ENCODE measurements around the gene DDX49.
A peak's percentile ranks its signal among the peaks of the same experiment; 100 is the strongest.

The DDX49 gene

DNA sequence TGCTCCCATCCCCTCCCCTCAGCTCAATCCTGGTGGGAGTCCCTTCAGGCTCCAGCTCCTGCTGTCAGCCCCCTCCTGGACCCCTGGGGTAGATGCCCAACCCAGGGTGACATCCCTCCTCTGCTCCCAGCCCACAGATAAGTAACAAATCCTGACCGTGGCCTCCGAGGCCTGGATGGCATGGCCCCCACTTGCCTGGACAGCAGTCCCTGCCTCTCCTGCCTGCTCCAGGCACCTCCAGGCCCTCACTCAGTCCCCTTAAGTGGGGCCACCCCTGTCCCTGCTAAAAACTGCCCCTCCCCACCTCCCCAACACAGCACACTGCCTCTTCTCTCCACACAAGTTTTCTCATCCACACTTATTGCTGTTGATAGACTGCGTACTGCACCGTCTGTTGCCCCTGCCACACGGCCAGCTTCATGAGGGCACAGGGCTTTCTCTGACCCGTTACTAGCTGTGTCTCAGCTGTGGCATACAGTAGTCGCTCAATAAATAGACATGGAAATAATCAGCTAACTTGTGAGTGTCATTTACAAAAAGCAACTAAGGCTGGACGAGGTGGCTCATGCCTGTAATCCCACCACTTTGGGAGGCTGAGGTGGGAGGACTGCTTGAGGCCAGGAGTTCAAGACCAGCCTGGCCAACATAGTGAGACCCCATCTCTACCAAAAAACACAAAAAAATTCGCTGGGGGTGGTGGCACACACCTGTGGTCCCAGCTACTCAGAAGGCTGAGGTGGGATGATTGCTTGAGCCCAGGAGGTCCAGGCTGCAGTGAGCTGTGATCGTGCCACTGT, 29.4 kb upstream of the DDX49 start:
- TF ChIP-seq, protein P1, sequence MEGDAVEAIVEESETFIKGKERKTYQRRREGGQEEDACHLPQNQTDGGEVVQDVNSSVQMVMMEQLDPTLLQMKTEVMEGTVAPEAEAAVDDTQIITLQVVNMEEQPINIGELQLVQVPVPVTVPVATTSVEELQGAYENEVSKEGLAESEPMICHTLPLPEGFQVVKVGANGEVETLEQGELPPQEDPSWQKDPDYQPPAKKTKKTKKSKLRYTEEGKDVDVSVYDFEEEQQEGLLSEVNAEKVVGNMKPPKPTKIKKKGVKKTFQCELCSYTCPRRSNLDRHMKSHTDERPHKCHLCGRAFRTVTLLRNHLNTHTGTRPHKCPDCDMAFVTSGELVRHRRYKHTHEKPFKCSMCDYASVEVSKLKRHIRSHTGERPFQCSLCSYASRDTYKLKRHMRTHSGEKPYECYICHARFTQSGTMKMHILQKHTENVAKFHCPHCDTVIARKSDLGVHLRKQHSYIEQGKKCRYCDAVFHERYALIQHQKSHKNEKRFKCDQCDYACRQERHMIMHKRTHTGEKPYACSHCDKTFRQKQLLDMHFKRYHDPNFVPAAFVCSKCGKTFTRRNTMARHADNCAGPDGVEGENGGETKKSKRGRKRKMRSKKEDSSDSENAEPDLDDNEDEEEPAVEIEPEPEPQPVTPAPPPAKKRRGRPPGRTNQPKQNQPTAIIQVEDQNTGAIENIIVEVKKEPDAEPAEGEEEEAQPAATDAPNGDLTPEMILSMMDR (conservative IDR thresholded peaks at IDR 0.05; ENCODE audit: low read depth, low read length) = no peak
- no peak for DNase-seq (ENCODE audit: low read depth)
- H3K4me3 ChIP-seq (ENCODE audit: low read depth, low read length) = no peak overlapping the region

DNA sequence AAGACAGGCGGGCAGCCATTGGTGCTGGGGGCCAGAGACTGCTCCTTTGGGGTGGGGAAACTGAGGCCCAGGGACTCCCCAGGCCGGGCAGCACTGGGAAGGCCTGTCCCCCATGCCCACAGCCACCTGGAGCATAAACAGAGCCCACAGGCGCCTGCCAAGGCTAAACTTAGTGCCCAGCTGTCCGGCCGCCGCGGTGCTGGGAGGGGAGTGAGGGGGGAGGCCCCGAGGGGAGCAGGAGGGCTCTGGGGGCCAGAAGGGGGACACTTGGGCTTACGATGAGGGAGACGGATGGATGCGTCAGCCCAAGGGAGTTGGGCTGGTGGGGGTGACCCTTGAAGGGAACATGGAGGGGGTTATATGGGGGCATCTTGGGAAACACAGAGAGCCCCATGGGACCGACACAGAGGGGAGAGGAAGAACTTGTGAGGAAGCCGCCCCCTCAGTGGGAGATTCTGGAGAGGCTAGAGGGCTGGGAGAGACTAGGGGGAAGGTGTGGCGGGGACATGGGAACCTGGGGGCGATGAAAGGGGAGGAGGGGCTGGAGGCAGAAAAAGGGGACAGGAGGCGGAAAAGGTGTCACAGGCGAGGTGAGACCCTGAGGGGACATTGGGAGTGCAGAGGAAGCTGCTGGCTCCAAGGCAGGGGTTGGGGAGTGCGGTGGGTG, 25.8 kb upstream of the DDX49 start:
- H3K4me3 ChIP-seq (ENCODE audit: low read depth, low read length) = no peak overlapping the region
- TF ChIP-seq, protein P1 (conservative IDR thresholded peaks at IDR 0.05; ENCODE audit: low read depth, low read length) = no peak
- no peak for DNase-seq (ENCODE audit: low read depth)

DNA sequence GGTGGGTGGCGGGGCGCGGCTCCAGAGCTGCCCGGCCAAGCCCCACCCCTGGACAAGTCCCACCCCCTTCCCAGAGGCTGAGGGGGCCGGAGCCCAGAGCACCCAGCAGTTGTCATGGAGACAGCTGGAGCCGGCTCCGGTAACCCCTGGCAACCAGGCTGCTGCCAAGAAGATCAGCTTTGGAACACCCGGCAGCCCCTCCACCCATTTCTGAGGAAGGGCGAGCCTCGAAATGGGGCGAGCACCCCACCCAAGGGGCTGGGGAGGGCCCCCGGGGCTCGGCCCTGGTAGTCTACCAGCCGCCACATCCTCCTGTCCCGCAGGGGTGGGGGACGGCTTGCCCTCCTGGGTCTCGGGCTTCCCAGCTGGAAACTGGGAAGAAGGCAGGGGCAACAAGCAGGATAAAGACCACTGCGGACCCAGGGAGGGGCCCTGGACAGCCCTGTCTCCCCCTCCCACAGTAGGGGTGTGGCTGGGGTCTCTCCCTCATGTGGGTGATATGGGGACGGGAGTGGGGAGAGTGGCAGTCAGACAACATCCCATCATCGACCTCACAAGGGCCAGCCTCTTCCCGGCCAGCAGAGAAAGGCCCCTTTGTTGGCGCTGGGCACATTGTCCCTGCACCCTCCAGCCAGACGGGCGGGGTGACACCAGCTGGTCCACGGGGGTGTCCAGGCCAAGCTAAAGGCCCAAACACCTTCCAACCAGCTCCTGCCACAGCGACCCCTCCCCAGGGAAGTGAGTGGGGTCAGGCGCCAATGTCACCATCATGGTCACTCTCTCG, 25.1 kb upstream of the DDX49 start:
- TF ChIP-seq, protein P1 (conservative IDR thresholded peaks at IDR 0.05; ENCODE audit: low read depth, low read length) = no peak
- no peak overlapping the region for H3K4me3 ChIP-seq (ENCODE audit: low read depth, low read length)
- peak; percentile 43 for DNase-seq (ENCODE audit: low read depth)

DNA sequence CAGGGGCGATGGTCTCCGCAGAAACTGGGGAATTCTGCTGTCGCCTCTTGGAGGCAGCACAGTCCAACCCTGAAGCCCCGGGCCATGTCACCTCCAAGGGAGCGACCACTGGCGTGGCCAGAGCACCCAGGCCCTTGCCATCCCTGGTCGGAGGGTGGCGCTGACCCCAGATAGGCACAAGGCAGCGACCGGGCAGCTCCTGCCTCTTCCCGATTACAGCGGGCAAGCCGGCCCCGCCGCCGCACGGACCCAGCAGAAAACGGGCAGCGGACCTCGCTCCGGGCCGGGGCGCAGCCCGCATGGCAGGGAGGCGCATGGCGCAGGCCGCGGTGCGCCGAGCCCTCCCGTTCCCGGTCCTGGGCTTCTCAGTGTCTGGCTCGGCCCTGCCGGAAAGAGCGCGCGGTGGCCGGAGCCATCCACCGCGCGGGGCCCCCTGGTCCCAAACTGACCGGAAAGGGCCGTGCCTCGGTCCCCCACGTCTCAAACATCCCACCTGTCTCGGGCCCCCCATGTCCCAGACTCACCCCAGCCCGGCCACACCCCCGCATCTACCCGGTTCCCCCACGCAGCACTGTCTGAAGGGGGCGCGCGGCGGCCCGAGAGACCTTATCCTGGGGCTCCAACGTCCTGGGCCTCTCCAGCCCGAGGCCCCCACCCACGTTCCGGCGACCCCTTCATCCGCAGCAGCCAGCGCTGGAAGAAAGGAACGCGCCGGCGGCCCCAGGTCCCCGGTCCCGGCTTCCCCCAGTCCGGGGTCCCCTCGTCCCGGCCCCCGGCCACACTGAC, 24.3 kb upstream of the DDX49 start:
- H3K4me3 ChIP-seq (ENCODE audit: low read depth, low read length) = peak overlapping the region; percentile 24
- TF ChIP-seq, protein P1 (conservative IDR thresholded peaks at IDR 0.05; ENCODE audit: low read depth, low read length) = peak; percentile 22
- DNase-seq (ENCODE audit: low read depth) = peak; percentile 7

DNA sequence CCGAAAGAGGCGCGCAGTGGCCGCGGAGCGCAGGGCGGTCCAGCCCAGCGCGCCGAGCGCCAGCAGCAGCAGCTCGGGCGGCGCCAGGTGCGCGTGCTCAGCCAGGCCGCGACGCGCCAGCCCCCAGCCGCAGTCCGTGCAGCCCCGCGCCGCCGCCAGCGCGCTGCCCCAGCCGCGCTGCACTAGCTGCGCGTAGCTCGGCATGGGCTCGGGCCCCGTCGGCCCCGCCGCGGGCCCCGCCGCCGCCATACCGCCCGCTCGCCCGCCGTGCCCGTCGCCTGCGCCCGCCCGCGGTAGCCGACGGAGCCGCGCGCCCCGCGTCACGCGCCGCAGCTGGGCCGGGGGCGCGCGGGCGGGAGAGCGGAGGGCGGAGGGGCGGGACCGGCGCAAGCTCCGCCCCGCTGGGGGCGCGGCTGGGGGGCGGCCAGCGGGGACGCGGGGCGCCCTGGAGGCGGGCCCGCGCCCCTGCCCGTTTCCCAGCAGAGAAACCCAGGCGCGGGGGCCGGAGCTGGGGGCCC, 23.6 kb upstream of the DDX49 start, which contains the start of gene CERS1:
TSS of gene CERS1 (minus strand) at position 335 of the 518 bp plus-strand sequence. CDS start at position 249, 86 bp downstream.
- DNase-seq (ENCODE audit: low read depth) = no peak
- peak within 1 kb of the TSS; percentile 24 for H3K4me3 ChIP-seq (ENCODE audit: low read depth, low read length)
- TF ChIP-seq, protein P1 (conservative IDR thresholded peaks at IDR 0.05; ENCODE audit: low read depth, low read length) = no peak

DNA sequence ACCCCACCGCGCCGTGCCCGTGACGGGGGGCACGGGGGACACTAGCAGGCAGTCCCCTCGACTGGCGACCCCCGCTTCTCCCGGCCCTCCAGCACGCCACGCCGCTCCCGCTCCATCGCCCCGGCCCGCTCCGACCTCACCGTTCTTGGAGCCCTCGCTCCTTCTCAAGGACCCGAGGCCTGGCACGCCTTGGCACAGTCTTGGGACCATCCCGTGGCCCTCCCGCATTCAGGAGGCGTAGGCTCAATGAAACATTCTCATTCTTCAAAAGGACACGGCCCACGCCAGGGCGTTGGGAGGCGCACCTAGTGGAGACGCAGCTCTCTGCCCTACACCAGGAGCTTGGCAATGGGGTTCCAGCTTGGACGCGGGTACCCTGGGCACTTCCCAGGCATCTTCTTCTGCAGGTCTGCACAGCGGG, 23.1 kb upstream of the DDX49 start:
- no peak overlapping the region for H3K4me3 ChIP-seq (ENCODE audit: low read depth, low read length)
- no peak for DNase-seq (ENCODE audit: low read depth)
- TF ChIP-seq, protein P1 (conservative IDR thresholded peaks at IDR 0.05; ENCODE audit: low read depth, low read length) = no peak
